Hepatocyte (in vitro differentiated cells): ENCODE measurements around the gene FAM151B.

Source experiments
- EZH2phosphoT487 ChIP-seq: fragments of 200-600 bp; sonication (generic); IDR thresholded peaks from one replicate; pipeline ENCODE4 v1.6.1; 2018; ENCODE audit warnings: antibody characterized with exemption, mild to moderate bottlenecking, low read depth, moderate library complexity; ENCODE audit not compliant: unreplicated experiment, severe bottlenecking
- TF ChIP-seq, protein P1 (sequence below): fragments of 200-600 bp; sonication (generic); IDR thresholded peaks from 2 replicates; pipeline ENCODE4 v1.5.1; 2016; ENCODE audit warnings: antibody characterized with exemption, mild to moderate bottlenecking; ENCODE audit not compliant: poor library complexity

DNA sequence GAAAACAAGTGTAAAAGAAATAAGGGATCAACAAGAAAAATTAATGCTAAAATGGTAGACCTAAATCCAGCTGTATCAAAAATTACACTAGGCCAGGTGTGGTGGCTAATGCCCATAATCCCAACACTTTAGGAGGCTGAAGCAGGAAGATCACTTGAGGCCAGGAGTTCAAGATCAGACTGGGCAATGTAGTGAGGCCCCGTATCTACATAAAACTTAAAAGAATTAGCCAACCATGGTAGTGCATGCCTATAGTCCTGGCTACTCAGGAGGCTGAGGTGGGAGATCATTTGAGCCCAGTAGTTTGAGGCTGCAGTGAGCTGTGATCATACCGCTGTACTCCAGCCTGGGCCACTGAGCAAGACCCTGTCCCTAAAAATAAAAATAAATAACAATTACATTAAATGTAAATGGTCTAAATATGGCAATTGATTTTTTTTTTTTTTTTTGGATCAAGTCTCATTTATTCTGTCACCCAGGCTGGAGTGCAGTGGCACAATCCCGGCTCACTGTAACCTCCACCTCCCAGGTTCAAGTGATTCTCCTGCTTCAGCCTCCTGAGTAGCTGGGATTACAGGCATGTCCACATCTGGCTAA is 4.2 kb upstream of the FAM151B start:
- TF ChIP-seq, protein P1, sequence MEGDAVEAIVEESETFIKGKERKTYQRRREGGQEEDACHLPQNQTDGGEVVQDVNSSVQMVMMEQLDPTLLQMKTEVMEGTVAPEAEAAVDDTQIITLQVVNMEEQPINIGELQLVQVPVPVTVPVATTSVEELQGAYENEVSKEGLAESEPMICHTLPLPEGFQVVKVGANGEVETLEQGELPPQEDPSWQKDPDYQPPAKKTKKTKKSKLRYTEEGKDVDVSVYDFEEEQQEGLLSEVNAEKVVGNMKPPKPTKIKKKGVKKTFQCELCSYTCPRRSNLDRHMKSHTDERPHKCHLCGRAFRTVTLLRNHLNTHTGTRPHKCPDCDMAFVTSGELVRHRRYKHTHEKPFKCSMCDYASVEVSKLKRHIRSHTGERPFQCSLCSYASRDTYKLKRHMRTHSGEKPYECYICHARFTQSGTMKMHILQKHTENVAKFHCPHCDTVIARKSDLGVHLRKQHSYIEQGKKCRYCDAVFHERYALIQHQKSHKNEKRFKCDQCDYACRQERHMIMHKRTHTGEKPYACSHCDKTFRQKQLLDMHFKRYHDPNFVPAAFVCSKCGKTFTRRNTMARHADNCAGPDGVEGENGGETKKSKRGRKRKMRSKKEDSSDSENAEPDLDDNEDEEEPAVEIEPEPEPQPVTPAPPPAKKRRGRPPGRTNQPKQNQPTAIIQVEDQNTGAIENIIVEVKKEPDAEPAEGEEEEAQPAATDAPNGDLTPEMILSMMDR, result no peak
- no peak for TF ChIP-seq EZH2phosphoT487
